ENCODE data around the gene ARPC2. TPM values are rescaled to one million over a fixed set of nuclear protein-coding genes. Genes with fewer than 3 reads are reported as not detected.

Gene ARPC2
- total and polyA plus RNA-seq, 10 of the 15 experiments (the other 5 are each of a cell fraction or from before 2014, with no cell fraction given) = 440 to 980 (median 709) TPM

DNA sequence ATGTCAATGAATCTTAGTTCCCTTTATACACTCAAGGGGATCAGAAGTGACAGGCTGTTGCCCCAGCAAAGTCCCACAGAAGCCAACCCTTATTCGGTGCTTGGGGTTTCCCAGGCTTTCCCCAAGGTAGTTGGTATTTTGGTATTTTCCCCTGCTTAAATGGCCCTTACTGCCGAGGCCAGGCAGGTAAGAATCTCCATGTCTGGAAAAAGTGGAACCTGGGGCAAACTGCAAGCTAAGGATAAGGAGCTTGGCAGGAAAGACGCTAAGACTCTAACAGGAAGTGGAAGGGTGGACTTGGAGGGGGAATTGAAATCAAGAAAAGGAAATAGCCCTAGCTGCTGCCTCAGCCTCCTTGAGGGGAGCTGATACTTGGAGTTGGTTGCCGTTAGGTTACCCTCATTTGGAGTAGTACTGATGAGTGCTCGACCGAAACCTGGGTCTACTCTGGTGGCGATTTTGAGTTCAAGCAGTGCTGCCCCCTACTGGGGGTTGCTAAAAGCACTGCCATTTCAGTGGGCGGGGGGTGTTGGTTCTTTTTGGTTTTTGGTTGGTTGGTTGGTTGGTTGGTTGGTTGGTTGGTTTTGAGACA, 40.5 kb downstream of the ARPC2 start (continued):
- TF ChIP-seq, protein P1, sequence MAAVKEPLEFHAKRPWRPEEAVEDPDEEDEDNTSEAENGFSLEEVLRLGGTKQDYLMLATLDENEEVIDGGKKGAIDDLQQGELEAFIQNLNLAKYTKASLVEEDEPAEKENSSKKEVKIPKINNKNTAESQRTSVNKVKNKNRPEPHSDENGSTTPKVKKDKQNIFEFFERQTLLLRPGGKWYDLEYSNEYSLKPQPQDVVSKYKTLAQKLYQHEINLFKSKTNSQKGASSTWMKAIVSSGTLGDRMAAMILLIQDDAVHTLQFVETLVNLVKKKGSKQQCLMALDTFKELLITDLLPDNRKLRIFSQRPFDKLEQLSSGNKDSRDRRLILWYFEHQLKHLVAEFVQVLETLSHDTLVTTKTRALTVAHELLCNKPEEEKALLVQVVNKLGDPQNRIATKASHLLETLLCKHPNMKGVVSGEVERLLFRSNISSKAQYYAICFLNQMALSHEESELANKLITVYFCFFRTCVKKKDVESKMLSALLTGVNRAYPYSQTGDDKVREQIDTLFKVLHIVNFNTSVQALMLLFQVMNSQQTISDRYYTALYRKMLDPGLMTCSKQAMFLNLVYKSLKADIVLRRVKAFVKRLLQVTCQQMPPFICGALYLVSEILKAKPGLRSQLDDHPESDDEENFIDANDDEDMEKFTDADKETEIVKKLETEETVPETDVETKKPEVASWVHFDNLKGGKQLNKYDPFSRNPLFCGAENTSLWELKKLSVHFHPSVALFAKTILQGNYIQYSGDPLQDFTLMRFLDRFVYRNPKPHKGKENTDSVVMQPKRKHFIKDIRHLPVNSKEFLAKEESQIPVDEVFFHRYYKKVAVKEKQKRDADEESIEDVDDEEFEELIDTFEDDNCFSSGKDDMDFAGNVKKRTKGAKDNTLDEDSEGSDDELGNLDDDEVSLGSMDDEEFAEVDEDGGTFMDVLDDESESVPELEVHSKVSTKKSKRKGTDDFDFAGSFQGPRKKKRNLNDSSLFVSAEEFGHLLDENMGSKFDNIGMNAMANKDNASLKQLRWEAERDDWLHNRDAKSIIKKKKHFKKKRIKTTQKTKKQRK (IDR thresholded peaks at IDR 0.05; ENCODE audit: low read depth, low read length) = no peak
- TF ChIP-seq CREM (IDR thresholded peaks at IDR 0.05; ENCODE audit: low read depth) (no peak), ZSCAN29 (IDR thresholded peaks at IDR 0.05) (no peak), RFX5 (IDR thresholded peaks at IDR 0.05; ENCODE audit: low read depth, low read length) (no peak), STAT3 (IDR thresholded peaks at IDR 0.05; ENCODE audit: low read depth, low read length) (no peak), STAT1 (conservative IDR thresholded peaks at IDR 0.05) (no peak), DPF2 (IDR thresholded peaks at IDR 0.05) (0 out of 2 replicates have a peak, but pooled peaks have one; percentile 21), EZH2 (IDR thresholded peaks at IDR 0.05; ENCODE audit: borderline replicate concordance, control insufficient read depth, low read depth, low read length) (no peak), KLF5 (IDR thresholded peaks at IDR 0.05; ENCODE audit: partially characterized antibody) (no peak), RAD51 (IDR thresholded peaks at IDR 0.05) (no peak), FOXM1 (IDR thresholded peaks at IDR 0.05; ENCODE audit: low read depth, low read length) (no peak), TAF1 (IDR thresholded peaks at IDR 0.05; ENCODE audit: borderline replicate concordance, low read depth, low read length) (no peak), GATAD2B (conservative IDR thresholded peaks at IDR 0.05; ENCODE audit: low read depth) (no peak), IKZF2 (IDR thresholded peaks at IDR 0.05) (peak; percentile 33 to 35; a peak in 2 of 4 replicates), NFYB (IDR thresholded peaks at IDR 0.05; ENCODE audit: insufficient read depth, low read depth, low read length) (no peak), SP1 (IDR thresholded peaks at IDR 0.05; ENCODE audit: low read depth, low read length) (no peak), SUZ12 (IDR thresholded peaks at IDR 0.05; ENCODE audit: unreplicated experiment) (no peak), PAX8 (IDR thresholded peaks at IDR 0.05) (no peak), MTA3 (IDR thresholded peaks at IDR 0.05; ENCODE audit: borderline replicate concordance, low read length) (no peak; the same call in 1 of the 2 replicates), EP300 (IDR thresholded peaks at IDR 0.05; ENCODE audit: borderline replicate concordance in 1 of 2, control insufficient read depth in 1 of 2, low read depth in 2 of 2, low read length in 2 of 2) (no peak), SREBF1 (IDR thresholded peaks at IDR 0.05; ENCODE audit: low read length) (no peak), CHD1 (IDR thresholded peaks at IDR 0.05; ENCODE audit: low read depth, low read length) (no peak)
- TF ChIP-seq, protein P2, sequence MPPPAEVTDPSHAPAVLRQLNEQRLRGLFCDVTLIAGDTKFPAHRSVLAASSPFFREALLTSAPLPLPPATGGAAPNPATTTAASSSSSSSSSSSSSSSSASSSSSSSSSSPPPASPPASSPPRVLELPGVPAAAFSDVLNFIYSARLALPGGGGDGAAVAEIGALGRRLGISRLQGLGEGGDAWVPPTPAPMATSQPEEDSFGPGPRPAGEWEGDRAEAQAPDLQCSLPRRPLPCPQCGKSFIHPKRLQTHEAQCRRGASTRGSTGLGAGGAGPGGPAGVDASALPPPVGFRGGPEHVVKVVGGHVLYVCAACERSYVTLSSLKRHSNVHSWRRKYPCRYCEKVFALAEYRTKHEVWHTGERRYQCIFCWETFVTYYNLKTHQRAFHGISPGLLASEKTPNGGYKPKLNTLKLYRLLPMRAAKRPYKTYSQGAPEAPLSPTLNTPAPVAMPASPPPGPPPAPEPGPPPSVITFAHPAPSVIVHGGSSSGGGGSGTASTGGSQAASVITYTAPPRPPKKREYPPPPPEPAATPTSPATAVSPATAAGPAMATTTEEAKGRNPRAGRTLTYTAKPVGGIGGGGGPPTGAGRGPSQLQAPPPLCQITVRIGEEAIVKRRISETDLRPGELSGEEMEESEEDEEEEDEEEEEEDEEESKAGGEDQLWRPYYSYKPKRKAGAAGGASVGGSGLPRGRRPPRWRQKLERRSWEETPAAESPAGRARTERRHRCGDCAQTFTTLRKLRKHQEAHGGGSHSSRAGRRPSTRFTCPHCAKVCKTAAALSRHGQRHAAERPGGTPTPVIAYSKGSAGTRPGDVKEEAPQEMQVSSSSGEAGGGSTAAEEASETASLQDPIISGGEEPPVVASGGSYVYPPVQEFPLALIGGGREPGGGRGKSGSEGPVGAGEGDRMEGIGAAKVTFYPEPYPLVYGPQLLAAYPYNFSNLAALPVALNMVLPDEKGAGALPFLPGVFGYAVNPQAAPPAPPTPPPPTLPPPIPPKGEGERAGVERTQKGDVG (CRISPR knock-in tag; IDR thresholded peaks at IDR 0.05) = no peak
- TF ChIP-seq, protein P3, sequence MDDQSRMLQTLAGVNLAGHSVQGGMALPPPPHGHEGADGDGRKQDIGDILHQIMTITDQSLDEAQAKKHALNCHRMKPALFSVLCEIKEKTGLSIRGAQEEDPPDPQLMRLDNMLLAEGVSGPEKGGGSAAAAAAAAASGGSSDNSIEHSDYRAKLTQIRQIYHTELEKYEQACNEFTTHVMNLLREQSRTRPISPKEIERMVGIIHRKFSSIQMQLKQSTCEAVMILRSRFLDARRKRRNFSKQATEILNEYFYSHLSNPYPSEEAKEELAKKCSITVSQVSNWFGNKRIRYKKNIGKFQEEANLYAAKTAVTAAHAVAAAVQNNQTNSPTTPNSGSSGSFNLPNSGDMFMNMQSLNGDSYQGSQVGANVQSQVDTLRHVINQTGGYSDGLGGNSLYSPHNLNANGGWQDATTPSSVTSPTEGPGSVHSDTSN (IDR thresholded peaks at IDR 0.05; ENCODE audit: insufficient replicate concordance, low read depth, low read length) = no peak

Measured in GM12878 (cell line).